Endothelial cell of umbilical vein (primary cell): Measurements from ENCODE around the gene ETNK2. TPM values are rescaled to one million over a fixed set of nuclear protein-coding genes. Genes with fewer than 3 reads are reported as not detected.

Experiments used
- BruUV-seq: library from RNA; stranded (reverse); fragments of 400-500 nt; replicated peaks from 2 replicates; lab custom pipeline; 2021; lab: Mats Ljungman, UMichigan
- CTCF ChIA-PET: fragments of 300-600, 350-600 bp; sonication (Branson Sonifier 250); formaldehyde crosslinking; loops from one replicate; lab custom pipeline; 2021; ENCODE audit warnings: antibody characterized with exemption, inconsistent platforms; lab: Charles Lee
- POLR2A ChIA-PET: fragments of 300-600, 350-600 bp; sonication (Branson Sonifier 250); formaldehyde crosslinking; loops from one replicate; lab custom pipeline; 2021; ENCODE audit warnings: antibody characterized with exemption, inconsistent platforms; lab: Charles Lee
- DNase-seq: peaks from one replicate; pipeline ENCODE4 v3.0.0-alpha.2; 2011; ENCODE audit warnings: low read depth, low spot score
- FAIRE-seq: peaks from 2 replicates; lab custom pipeline; 2011; peaks lifted over from hg19 to GRCh38; lab: Jason Lieb, UNC
- H2AFZ ChIP-seq: 2 replicates; pipeline ENCODE4 v1.6.0; 2012; ENCODE audit warnings: low read depth, low read length, control low read depth, inconsistent platforms
- H3K27ac ChIP-seq: 2 replicates; pipeline ENCODE4 v1.5.1; 2011; ENCODE audit warnings: low read depth, mild to moderate bottlenecking, control low read depth, low read length, moderate library complexity; ENCODE audit not compliant: insufficient read depth
- H3K27me3 ChIP-seq, 2 experiments: 2 replicates each; pipeline versions ENCODE4 v1.6.0 to v1.6.1; 2011; ENCODE audit warnings: low read length in 2 of 2, mixed read lengths in 1 of 2; ENCODE audit not compliant: control insufficient read depth in 2 of 2, insufficient read depth in 2 of 2
- H3K36me3 ChIP-seq, 2 experiments: 2 replicates in 1 of 2; 3 replicates in 1 of 2; pipeline ENCODE4 v1.5.1; 2011; ENCODE audit warnings: low read length in 2 of 2, mild to moderate bottlenecking in 1 of 2, moderate library complexity in 1 of 2; ENCODE audit not compliant: control insufficient read depth in 2 of 2, insufficient read depth in 2 of 2; ENCODE audit errors: extremely low read depth in 1 of 2
- H3K4me1 ChIP-seq: 3 replicates; pipeline ENCODE4 v1.5.1; 2011; ENCODE audit warnings: mild to moderate bottlenecking, low read length; ENCODE audit not compliant: control insufficient read depth, insufficient read depth; ENCODE audit errors: extremely low read depth
- H3K4me2 ChIP-seq: 2 replicates; pipeline ENCODE4 v1.6.1; 2011; ENCODE audit warnings: low read length, control low read depth, mixed read lengths; ENCODE audit not compliant: insufficient read depth
- H3K4me3 ChIP-seq, 3 experiments: fragments of 200-600 bp in 1 of 3; sonication (generic), shearing (Covaris generic) in 1 of 3; replicated peaks in 1 of 3; 2 replicates each; pipeline ENCODE4 v1.5.1; 2011 to 2016; ENCODE audit warnings: control low read depth in 3 of 3, low read length in 3 of 3, mild to moderate bottlenecking in 2 of 3, inconsistent platforms in 1 of 3, low read depth in 1 of 3, moderate library complexity in 1 of 3; ENCODE audit not compliant: insufficient read depth in 1 of 3
- H3K79me2 ChIP-seq: 2 replicates; pipeline ENCODE4 v1.6.0; 2012; ENCODE audit warnings: low read length, inconsistent platforms; ENCODE audit not compliant: control insufficient read depth, insufficient read depth
- H3K9ac ChIP-seq: replicated peaks from 2 replicates; pipeline ENCODE3; 2011; ENCODE audit warnings: low read length, control low read depth; ENCODE audit not compliant: insufficient read depth; ENCODE audit errors: extremely low read depth
- H3K9me1 ChIP-seq: replicated peaks from 3 replicates; pipeline ENCODE4 v1.6.0; 2011; ENCODE audit warnings: mild to moderate bottlenecking, low read length; ENCODE audit not compliant: control insufficient read depth, insufficient read depth; ENCODE audit errors: extremely low read depth
- H3K9me3 ChIP-seq: replicated peaks from 2 replicates; pipeline ENCODE4 v1.5.1; 2012; ENCODE audit warnings: low read length, inconsistent platforms; ENCODE audit not compliant: control insufficient read depth, insufficient read depth
- H4K20me1 ChIP-seq: replicated peaks from 2 replicates; pipeline ENCODE3; 2011; ENCODE audit warnings: mild to moderate bottlenecking, low read length; ENCODE audit not compliant: control insufficient read depth, insufficient read depth; ENCODE audit errors: extremely low read depth
- EZH2 ChIP-seq: IDR thresholded peaks from 2 replicates; pipeline ENCODE4 v1.6.1; 2012; ENCODE audit warnings: borderline replicate concordance, low read depth, mild to moderate bottlenecking, moderate library complexity, low read length, inconsistent platforms; ENCODE audit not compliant: severe bottlenecking
- FOS ChIP-seq: IDR thresholded peaks from 2 replicates; pipeline ENCODE4 v1.6.1; 2011; ENCODE audit warnings: mild to moderate bottlenecking, low read length, moderate library complexity, borderline replicate concordance; ENCODE audit not compliant: insufficient read depth
- GATA2 ChIP-seq: IDR thresholded peaks from 2 replicates; pipeline ENCODE4 v1.7.0; 2011; ENCODE audit warnings: low read depth, mild to moderate bottlenecking, moderate library complexity, mixed read lengths, low read length; ENCODE audit not compliant: insufficient read length, insufficient read depth
- JUN ChIP-seq: IDR thresholded peaks from 2 replicates; pipeline ENCODE4 v1.6.1; 2011; ENCODE audit warnings: borderline replicate concordance, low read depth; ENCODE audit not compliant: insufficient read length, insufficient read depth
- MAX ChIP-seq: IDR thresholded peaks from 2 replicates; pipeline ENCODE4 v1.6.1; 2011; ENCODE audit not compliant: insufficient read depth, insufficient read length
- MYC ChIP-seq: IDR thresholded peaks from one replicate; pipeline ENCODE4 v1.6.1; 2011; ENCODE audit warnings: mild to moderate bottlenecking, low read depth, low read length
- POLR2A ChIP-seq: IDR thresholded peaks from 2 replicates; pipeline ENCODE4 v1.6.1; 2012; ENCODE audit warnings: low read depth, mild to moderate bottlenecking, control low read depth, low read length
- POLR2AphosphoS5 ChIP-seq: IDR thresholded peaks from 2 replicates; pipeline ENCODE4 v1.6.1; 2012; ENCODE audit warnings: low read depth, mild to moderate bottlenecking, control low read depth, low read length, moderate library complexity; ENCODE audit not compliant: insufficient read depth
- dilution Hi-C: fragments of 300-500 bp; cut with MboI; formaldehyde crosslinking; loops from one replicate; pipeline ENCODE4 v1.15.0; 2019; ENCODE audit warnings: low sequenced_read_pairs; ENCODE audit not compliant: extremely low pct_ligation_motif_present
- intact Hi-C: fragments of 100-400 bp; cut with micrococcal nuclease; formaldehyde crosslinking; loops from one replicate; pipeline ENCODE4 v1.10.0; 2022
- polyA plus RNA-seq, 4 experiments: library from polyadenylated mRNA; depleted of rRNA in 3 of 4; stranded (reverse) in 3 of 4; unstranded in 1 of 4; fragments of >200 nt; gene quantifications; 2 replicates each; pipeline versions ENCODE4 v1.2.1 to v1.2.3, GENCODE V29; 2011 to 2012; ENCODE audit warnings: missing spikeins in 1 of 4
- total RNA-seq: library from RNA; stranded (reverse); gene quantifications from 2 replicates; pipeline ENCODE4 v1.2.3, GENCODE V29; 2021
- TF ChIP-seq, protein P1 (sequence below), 2 donors: IDR thresholded peaks; 1 replicate in 1 of 2; 2 replicates in 1 of 2; pipeline ENCODE4 v1.5.1; 2011; ENCODE audit warnings: low read length in 2 of 2, mild to moderate bottlenecking in 2 of 2, moderate library complexity in 2 of 2, control low read depth in 1 of 2, inconsistent platforms in 1 of 2, low read depth in 1 of 2; ENCODE audit not compliant: insufficient read depth in 1 of 2; ENCODE audit errors: extremely low read depth in 1 of 2

ETNK2 gene
- total and polyA plus RNA-seq, 2 donors (not counting 3 experiments of a cell fraction or from before 2014, with no cell fraction given) = 13.5 to 27.5 TPM

- Histone ChIP-seq H3K9ac (no peak overlapping the region), H3K27me3 (no peaks in the 10 kb centered on the region), H3K4me1 (peaks cover 24% of the 10 kb centered on the region), H3K9me1 (no peaks in the 10 kb centered on the region), H3K4me3 (no peak overlapping the region), H4K20me1 (no peaks in the 10 kb centered on the region), H3K9me3 (no peaks in the 10 kb centered on the region), H3K36me3 (no peaks in the 10 kb centered on the region), H3K79me2 (no peaks in the 10 kb centered on the region), H2AFZ (no peak overlapping the region), H3K27ac (no peak overlapping the region), H3K4me2 (no peak overlapping the region)
- dilution Hi-C loops (loop anchor here (25.0 kb wide), 1 partner anchor 162 kb away; no protein-coding TSS in a partner anchor), intact Hi-C loops (no loop called here)
- no TSS peak for BruUV-seq
- ChIA-PET POLR2A (no interaction called here), CTCF (interaction anchor here (26.7 kb wide), 1 partner anchor 27 kb away, joined by 770 read pairs; no protein-coding TSS in a partner anchor)
- DNase-seq = no peak
- no peak for FAIRE-seq
- TF ChIP-seq, protein P1, sequence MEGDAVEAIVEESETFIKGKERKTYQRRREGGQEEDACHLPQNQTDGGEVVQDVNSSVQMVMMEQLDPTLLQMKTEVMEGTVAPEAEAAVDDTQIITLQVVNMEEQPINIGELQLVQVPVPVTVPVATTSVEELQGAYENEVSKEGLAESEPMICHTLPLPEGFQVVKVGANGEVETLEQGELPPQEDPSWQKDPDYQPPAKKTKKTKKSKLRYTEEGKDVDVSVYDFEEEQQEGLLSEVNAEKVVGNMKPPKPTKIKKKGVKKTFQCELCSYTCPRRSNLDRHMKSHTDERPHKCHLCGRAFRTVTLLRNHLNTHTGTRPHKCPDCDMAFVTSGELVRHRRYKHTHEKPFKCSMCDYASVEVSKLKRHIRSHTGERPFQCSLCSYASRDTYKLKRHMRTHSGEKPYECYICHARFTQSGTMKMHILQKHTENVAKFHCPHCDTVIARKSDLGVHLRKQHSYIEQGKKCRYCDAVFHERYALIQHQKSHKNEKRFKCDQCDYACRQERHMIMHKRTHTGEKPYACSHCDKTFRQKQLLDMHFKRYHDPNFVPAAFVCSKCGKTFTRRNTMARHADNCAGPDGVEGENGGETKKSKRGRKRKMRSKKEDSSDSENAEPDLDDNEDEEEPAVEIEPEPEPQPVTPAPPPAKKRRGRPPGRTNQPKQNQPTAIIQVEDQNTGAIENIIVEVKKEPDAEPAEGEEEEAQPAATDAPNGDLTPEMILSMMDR (IDR thresholded peaks at IDR 0.05; ENCODE audit: extremely low read depth in 1 of 2, insufficient read depth in 1 of 2, low read depth in 1 of 2, low read length in 2 of 2) = no peak
- TF ChIP-seq POLR2AphosphoS5 = no peak
- no peak for TF ChIP-seq GATA2
- TF ChIP-seq MAX = no peak
- no peak for TF ChIP-seq MYC
- no peak for TF ChIP-seq POLR2A
- TF ChIP-seq JUN = no peak
- TF ChIP-seq EZH2 = no peak
- TF ChIP-seq FOS = no peak
Measured at GRCh38 chr1:204174958-204175357, 23.1 kb upstream of the ETNK2 start.
